ENCODE measurements around the gene TMEM255B.

- no peak for TF ChIP-seq GATA3 (IDR thresholded peaks at IDR 0.05; ENCODE audit: low read depth, low read length)
- TF ChIP-seq GATA2 (IDR thresholded peaks at IDR 0.05; ENCODE audit: low read depth, low read length) = no peak
These were observed 12.8 kb downstream of the TMEM255B start for GRCh38 chr13:113771709-113772331.
